Lower lobe of right lung (tissue), 2 donors: Measurements from ENCODE around the gene SPATS2. TPM values are rescaled to one million over a fixed set of nuclear protein-coding genes. Genes with fewer than 3 reads are reported as not detected.

Experiments used
- ATAC-seq, 2 donors: fragments of 200-7000 bp; cut with Tn5 transposase; one replicate each; pipeline ENCODE4 v1.9.1; 2020 to 2022; ENCODE audit warnings: mild to moderate bottlenecking in 2 of 2, moderate library complexity in 2 of 2
- DNase-seq: peaks from one replicate; pipeline ENCODE4 v3.0.0-alpha.2; 2020
- H3K27ac ChIP-seq: fragments of 200-600 bp; one replicate; pipeline ENCODE4 v1.8.0; 2022
- H3K27me3 ChIP-seq: fragments of 200-600 bp; one replicate; pipeline ENCODE4 v1.8.0; 2022; ENCODE audit warnings: low read depth
- H3K36me3 ChIP-seq: fragments of 200-600 bp; one replicate; pipeline ENCODE4 v1.8.0; 2022; ENCODE audit warnings: mild to moderate bottlenecking
- H3K4me1 ChIP-seq: fragments of 200-600 bp; one replicate; pipeline ENCODE4 v1.8.0; 2022
- H3K4me3 ChIP-seq: fragments of 200-600 bp; one replicate; pipeline ENCODE4 v1.8.0; 2022; ENCODE audit warnings: mild to moderate bottlenecking
- H3K9me3 ChIP-seq: fragments of 200-600 bp; one replicate; pipeline ENCODE4 v1.8.0; 2022
- CTCF ChIP-seq: fragments of 200-600 bp; IDR thresholded peaks from one replicate; pipeline ENCODE4 v1.8.0; 2022; ENCODE audit warnings: antibody characterized with exemption, mild to moderate bottlenecking
- intact Hi-C: fragments of 100-400 bp; cut with DNase I; formaldehyde crosslinking; loops from one replicate; pipeline ENCODE4 v1.11.0; 2022
- total RNA-seq: library from RNA; stranded (reverse); fragmentation: NEBNext Ultra II Directional; extraction: Animal tissue kit (Norgen Biotek cat#: 25700); gene quantifications from one replicate; pipeline ENCODE4 v1.2.1, GENCODE V29; 2021
- donor health status: DM: no; HTN: yes; CAD: no; lungs with severe emphysema.

Gene SPATS2
- total RNA-seq, 1 donor from 2014 or later = 17.3 TPM

DNA sequence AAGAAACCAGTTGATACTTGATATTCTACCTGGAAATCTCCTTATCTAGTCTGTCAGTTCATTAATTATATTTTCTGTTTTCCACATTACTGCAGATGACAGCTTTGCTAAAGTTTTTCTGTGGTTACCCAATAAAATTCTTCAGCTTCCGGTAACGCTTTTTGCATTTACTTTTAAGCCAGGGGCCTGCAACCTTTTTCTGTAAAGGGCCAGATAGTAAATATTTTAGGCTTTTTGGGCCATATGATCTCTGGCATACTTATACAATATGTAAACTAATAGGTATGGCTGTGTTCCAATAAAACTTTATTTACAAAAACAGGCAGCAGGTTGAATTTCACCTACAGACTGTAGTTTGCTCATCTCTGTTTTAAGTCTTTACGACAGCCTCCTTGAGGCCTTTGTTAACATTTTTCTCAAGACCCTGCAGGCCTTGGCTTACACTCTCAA lies 48.3 kb downstream of the SPATS2 start:
- Histone ChIP-seq H3K27ac (no peak overlapping the region), H3K4me1 (no peaks in the 10 kb centered on the region), H3K4me3 (no peak overlapping the region), H3K9me3 (no peaks in the 10 kb centered on the region), H3K36me3 (no peaks in the 10 kb centered on the region), H3K27me3 (no peaks in the 10 kb centered on the region)
- no peak for ATAC-seq
- intact Hi-C loops = no loop called here
- TF ChIP-seq CTCF = no peak
- no peak for DNase-seq

DNA sequence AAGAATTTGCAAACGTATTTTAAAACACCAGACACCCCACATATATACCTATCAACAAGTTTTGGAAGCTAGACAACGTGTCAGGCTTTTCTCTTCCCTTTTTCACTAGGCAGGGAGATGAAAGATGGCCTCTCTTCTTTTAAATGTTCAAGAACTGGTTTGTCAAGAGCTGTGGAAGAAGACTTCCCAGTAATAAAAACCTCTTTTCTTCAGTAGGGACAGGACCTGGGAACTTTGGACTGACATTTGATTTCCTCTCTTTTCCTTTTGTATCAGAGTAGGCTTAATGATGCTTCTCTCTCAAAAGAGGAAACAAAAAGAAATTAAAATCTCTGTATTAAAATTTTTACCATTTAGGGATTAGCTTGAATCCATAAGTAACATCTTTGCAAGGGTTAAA lies 49.6 kb downstream of the SPATS2 start:
- no peaks in the 10 kb centered on the region for H3K9me3 ChIP-seq
- no peak overlapping the region for H3K4me3 ChIP-seq
- no peak overlapping the region for H3K27ac ChIP-seq
- no peak for TF ChIP-seq CTCF
- no peaks in the 10 kb centered on the region for H3K36me3 ChIP-seq
- H3K4me1 ChIP-seq = no peaks in the 10 kb centered on the region
- H3K27me3 ChIP-seq = no peaks in the 10 kb centered on the region
- ATAC-seq = no peak
- intact Hi-C loops = no loop called here
- DNase-seq = no peak

GRCh38 chr12:49417558-49417957 lies 50.3 kb downstream of the SPATS2 start:
- Histone ChIP-seq H3K4me3 (no peak overlapping the region), H3K27ac (no peak overlapping the region), H3K27me3 (no peaks in the 10 kb centered on the region), H3K4me1 (no peaks in the 10 kb centered on the region), H3K36me3 (no peaks in the 10 kb centered on the region), H3K9me3 (no peaks in the 10 kb centered on the region)
- ATAC-seq = no peak
- intact Hi-C loops = no loop called here
- no peak for DNase-seq
- TF ChIP-seq CTCF = no peak

GRCh38 chr12:49420556-49420955 lies 53.3 kb downstream of the SPATS2 start:
- H3K27ac ChIP-seq = no peak overlapping the region
- no peak for ATAC-seq
- no peaks in the 10 kb centered on the region for H3K27me3 ChIP-seq
- no peaks in the 10 kb centered on the region for H3K9me3 ChIP-seq
- no peaks in the 10 kb centered on the region for H3K4me1 ChIP-seq
- no peak for TF ChIP-seq CTCF
- DNase-seq = no peak
- intact Hi-C loops = no loop called here
- no peaks in the 10 kb centered on the region for H3K36me3 ChIP-seq
- no peak overlapping the region for H3K4me3 ChIP-seq

DNA sequence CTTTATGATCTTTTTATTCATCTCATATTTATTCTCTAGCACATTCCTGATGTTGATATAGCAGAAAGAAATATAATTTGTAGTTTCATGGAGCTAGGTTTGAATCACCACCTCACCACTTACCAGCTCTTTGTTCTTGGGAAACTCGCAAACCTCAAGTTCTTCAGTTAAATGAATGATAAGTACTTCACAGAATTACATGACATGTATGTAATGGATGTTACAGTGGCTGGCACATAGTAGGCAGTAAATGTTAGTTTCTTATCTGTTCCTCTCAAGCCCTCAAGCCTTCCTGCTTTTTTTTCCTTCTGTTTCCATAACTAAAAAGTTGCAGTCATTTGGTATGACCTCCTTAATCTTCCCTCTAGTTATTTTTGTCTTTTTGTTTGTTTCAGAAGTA lies 54.9 kb downstream of the SPATS2 start:
- no peaks in the 10 kb centered on the region for H3K27me3 ChIP-seq
- H3K9me3 ChIP-seq = no peaks in the 10 kb centered on the region
- DNase-seq (no peak), ATAC-seq (no peak)
- intact Hi-C loops = no loop called here
- H3K27ac ChIP-seq = no peak overlapping the region
- H3K4me1 ChIP-seq = no peaks in the 10 kb centered on the region
- H3K36me3 ChIP-seq = no peaks in the 10 kb centered on the region
- no peak overlapping the region for H3K4me3 ChIP-seq
- no peak for TF ChIP-seq CTCF

DNA sequence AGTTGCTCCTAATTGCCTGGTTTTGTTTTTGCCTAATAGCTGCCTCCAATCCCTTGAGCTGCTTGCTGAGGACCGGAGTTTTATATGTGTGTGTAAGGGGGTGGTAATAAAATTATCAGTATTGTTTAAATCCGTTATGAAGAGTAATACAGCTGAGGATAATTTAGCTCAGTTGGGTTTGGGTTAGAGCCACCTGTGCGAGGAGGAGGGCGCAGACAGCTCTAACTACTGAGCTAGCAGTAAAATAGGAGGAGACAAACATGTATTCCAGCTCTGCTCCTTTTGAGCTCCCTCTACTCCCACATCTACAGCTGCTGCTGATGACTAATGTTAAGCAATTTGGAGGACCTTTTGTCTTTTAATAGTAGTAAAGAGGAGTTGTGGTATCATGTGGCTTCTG lies 61.5 kb downstream of the SPATS2 start:
- H3K9me3 ChIP-seq = no peaks in the 10 kb centered on the region
- TF ChIP-seq CTCF = no peak
- intact Hi-C loops = no loop called here

More for the DNA sequence above, 61.5 kb downstream of the SPATS2 start:
- Histone ChIP-seq H3K27ac (no peak overlapping the region), H3K36me3 (no peaks in the 10 kb centered on the region), H3K4me3 (no peak overlapping the region), H3K4me1 (no peaks in the 10 kb centered on the region), H3K27me3 (no peaks in the 10 kb centered on the region)
- ATAC-seq (no peak), DNase-seq (no peak)
